WTC11 (cell line): Measurements from ENCODE around the gene FUCA1.

ENCODE experiments used
- AFF4 ChIP-seq: sonication (generic); formaldehyde crosslinking; IDR thresholded peaks from 2 replicates; pipeline ENCODE4 v1.8.1; 2023; ENCODE audit warnings: mild to moderate bottlenecking, missing genetic modification reagents, borderline replicate concordance
- ATF2 ChIP-seq: sonication (generic); formaldehyde crosslinking; IDR thresholded peaks from 2 replicates; pipeline ENCODE4 v1.8.1; 2022; ENCODE audit warnings: low read depth, missing genetic modification reagents, borderline replicate concordance
- CBFB ChIP-seq: sonication (generic); formaldehyde crosslinking; IDR thresholded peaks from 2 replicates; pipeline ENCODE4 v1.8.1; 2022; ENCODE audit warnings: mild to moderate bottlenecking, low read depth, missing genetic modification reagents
- CREB1 ChIP-seq: sonication (generic); formaldehyde crosslinking; IDR thresholded peaks from 2 replicates; pipeline ENCODE4 v1.8.0; 2023; ENCODE audit warnings: mild to moderate bottlenecking, missing genetic modification reagents
- CTCF ChIP-seq: fragments of 200-600 bp; IDR thresholded peaks from 2 replicates; pipeline ENCODE4 v1.8.0; 2022; ENCODE audit warnings: antibody characterized with exemption
- ESRRA ChIP-seq: sonication (generic); formaldehyde crosslinking; IDR thresholded peaks from 2 replicates; pipeline ENCODE4 v1.8.1; 2022; ENCODE audit warnings: mild to moderate bottlenecking, missing genetic modification reagents, borderline replicate concordance
- FOXP4 ChIP-seq: sonication (generic); formaldehyde crosslinking; IDR thresholded peaks from 2 replicates; pipeline ENCODE4 v1.8.0; 2022; ENCODE audit warnings: mild to moderate bottlenecking, missing genetic modification reagents
- IRF1 ChIP-seq: sonication (generic); formaldehyde crosslinking; IDR thresholded peaks from 2 replicates; pipeline ENCODE4 v1.8.0; 2023; ENCODE audit warnings: missing genetic modification reagents
- JUN ChIP-seq: sonication (generic); formaldehyde crosslinking; IDR thresholded peaks from 2 replicates; pipeline ENCODE4 v1.8.0; 2023; ENCODE audit warnings: mild to moderate bottlenecking, missing genetic modification reagents
- MAX ChIP-seq: sonication (generic); formaldehyde crosslinking; IDR thresholded peaks from 2 replicates; pipeline ENCODE4 v1.8.0; 2022; ENCODE audit warnings: mild to moderate bottlenecking, missing genetic modification reagents
- NR1H2 ChIP-seq: sonication (generic); formaldehyde crosslinking; IDR thresholded peaks from 2 replicates; pipeline ENCODE4 v1.9.0; 2021; ENCODE audit warnings: mild to moderate bottlenecking, moderate library complexity, missing genetic modification reagents
- SMAD3 ChIP-seq: sonication (generic); formaldehyde crosslinking; IDR thresholded peaks from 2 replicates; pipeline ENCODE4 v1.8.0; 2022; ENCODE audit warnings: missing genetic modification reagents, mild to moderate bottlenecking, borderline replicate concordance
- USF2 ChIP-seq: sonication (generic); formaldehyde crosslinking; IDR thresholded peaks from 2 replicates; pipeline ENCODE4 v1.8.1; 2023; ENCODE audit warnings: mild to moderate bottlenecking, missing genetic modification reagents, moderate library complexity
- ZNF263 ChIP-seq: sonication (generic); formaldehyde crosslinking; IDR thresholded peaks from 2 replicates; pipeline ENCODE4 v1.8.1; 2022; ENCODE audit warnings: low read depth, mild to moderate bottlenecking, moderate library complexity, missing genetic modification reagents

GRCh38 chr1:23862640-23863039 lies 5.5 kb downstream of the FUCA1 start:
- TF ChIP-seq USF2 (CRISPR knock-in tag) (no peak), CTCF (no peak), JUN (CRISPR knock-in tag) (no peak), MAX (no peak), FOXP4 (CRISPR knock-in tag) (no peak), ESRRA (no peak), AFF4 (CRISPR knock-in tag) (no peak), SMAD3 (CRISPR knock-in tag) (no peak), CBFB (CRISPR knock-in tag) (no peak), ZNF263 (CRISPR knock-in tag) (no peak), NR1H2 (CRISPR knock-in tag) (no peak), CREB1 (CRISPR knock-in tag) (no peak), IRF1 (no peak), ATF2 (CRISPR knock-in tag) (no peak)
